Muscle layer of colon (tissue), 2 donors: ENCODE measurements around the gene TNFRSF21.
"Not testable (repeated sequence)": the region's sequence is repeated elsewhere in the genome, so short reads cannot be mapped to it uniquely, and the experiment has no call there.

Experiments used
- H3K27ac ChIP-seq: one replicate; pipeline ENCODE4 v1.7.0; 2013; ENCODE audit warnings: low read depth, mild to moderate bottlenecking, low read length, moderate library complexity
- H3K27me3 ChIP-seq, 2 donors: one replicate each; pipeline ENCODE4 v1.7.0; 2013; ENCODE audit warnings: low read length in 2 of 2, mild to moderate bottlenecking in 2 of 2; ENCODE audit not compliant: insufficient read depth in 2 of 2, control insufficient read depth in 1 of 2
- H3K36me3 ChIP-seq: one replicate; pipeline ENCODE4 v1.7.0; 2013; ENCODE audit warnings: mild to moderate bottlenecking, low read length; ENCODE audit not compliant: insufficient read depth
- H3K4me1 ChIP-seq: one replicate; pipeline ENCODE4 v1.7.0; 2013; ENCODE audit warnings: mild to moderate bottlenecking, low read length; ENCODE audit not compliant: insufficient read depth
- H3K4me3 ChIP-seq, 2 donors: one replicate each; pipeline ENCODE4 v1.7.0; 2013; ENCODE audit warnings: low read length in 2 of 2, low read depth in 1 of 2, mild to moderate bottlenecking in 1 of 2, moderate library complexity in 1 of 2
- H3K9ac ChIP-seq: one replicate; pipeline ENCODE4 v1.7.0; 2013; ENCODE audit warnings: low read length
- H3K9me3 ChIP-seq: one replicate; pipeline ENCODE4 v1.7.0; 2013; ENCODE audit warnings: mild to moderate bottlenecking, low read length
- donor health status: abdominal sarcoma.
- donor health status: Adenocarcinoma of cecum.

The TNFRSF21 gene

GRCh38 chr6:47344022-47344421, 34.3 kb upstream of the TNFRSF21 start:
- no peaks in the 10 kb centered on the region for H3K4me1 ChIP-seq
- no peaks in the 10 kb centered on the region for H3K9me3 ChIP-seq
- H3K9ac ChIP-seq = no peak overlapping the region
- no peaks in the 10 kb centered on the region for H3K36me3 ChIP-seq
- no peaks in the 10 kb centered on the region for H3K27me3 ChIP-seq
- no peak overlapping the region for H3K27ac ChIP-seq
- H3K4me3 ChIP-seq = no peak overlapping the region

- Histone ChIP-seq H3K4me3 (no peak overlapping the region), H3K27me3 (no peaks in the 10 kb centered on the region), H3K9ac (no peak overlapping the region), H3K9me3 (no peaks in the 10 kb centered on the region), H3K4me1 (no peaks in the 10 kb centered on the region), H3K36me3 (no peaks in the 10 kb centered on the region), H3K27ac (no peak overlapping the region)
Measured at GRCh38 chr6:47343600-47343999, 33.9 kb upstream of the TNFRSF21 start.

GRCh38 chr6:47342824-47343223, 33.1 kb upstream of the TNFRSF21 start:
- Histone ChIP-seq H3K4me1 (no peaks in the 10 kb centered on the region), H3K4me3 (no peak overlapping the region), H3K27ac (no peak overlapping the region), H3K36me3 (no peaks in the 10 kb centered on the region), H3K9me3 (no peaks in the 10 kb centered on the region), H3K9ac (no peak overlapping the region), H3K27me3 (no peaks in the 10 kb centered on the region)

DNA sequence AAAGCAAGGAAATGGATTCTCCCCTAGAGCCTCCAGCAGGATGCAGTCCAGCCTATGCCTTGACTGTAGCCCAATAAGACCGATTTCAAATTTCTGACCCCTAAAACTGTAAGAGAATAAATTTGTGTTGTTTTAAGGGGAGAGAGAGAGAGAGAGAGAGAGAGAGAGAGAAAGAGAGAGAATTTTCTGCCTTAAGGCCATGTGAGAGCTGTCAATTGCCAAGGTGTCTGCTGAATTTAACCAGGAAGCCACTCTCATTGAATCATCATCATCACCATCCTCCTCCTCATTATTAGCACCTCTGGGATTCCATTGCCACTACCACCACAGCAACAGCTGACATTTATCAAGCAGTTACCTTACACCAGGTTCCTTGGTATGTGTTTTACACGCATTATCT, 27.8 kb upstream of the TNFRSF21 start:
- H3K4me3 ChIP-seq = no peak overlapping the region
- no peaks in the 10 kb centered on the region for H3K9me3 ChIP-seq
- no peak overlapping the region for H3K27ac ChIP-seq
- H3K9ac ChIP-seq = no peak overlapping the region
- H3K36me3 ChIP-seq = no peaks in the 10 kb centered on the region
- no peaks in the 10 kb centered on the region for H3K27me3 ChIP-seq
- H3K4me1 ChIP-seq = no peaks in the 10 kb centered on the region

- H3K36me3 ChIP-seq = no peaks in the 10 kb centered on the region
- no peak overlapping the region for H3K4me3 ChIP-seq
- H3K9me3 ChIP-seq = no peaks in the 10 kb centered on the region
- H3K4me1 ChIP-seq = no peaks in the 10 kb centered on the region
- H3K27ac ChIP-seq = no peak overlapping the region
- no peak overlapping the region for H3K9ac ChIP-seq
- H3K27me3 ChIP-seq = no peaks in the 10 kb centered on the region
Measured at GRCh38 chr6:47336334-47336733, 26.6 kb upstream of the TNFRSF21 start.

GRCh38 chr6:47335466-47335865, 25.8 kb upstream of the TNFRSF21 start:
- Histone ChIP-seq H3K36me3 (no peaks in the 10 kb centered on the region), H3K9me3 (no peaks in the 10 kb centered on the region), H3K9ac (no peak overlapping the region), H3K27ac (no peak overlapping the region), H3K4me1 (no peaks in the 10 kb centered on the region), H3K4me3 (no peak overlapping the region), H3K27me3 (no peaks in the 10 kb centered on the region)

DNA sequence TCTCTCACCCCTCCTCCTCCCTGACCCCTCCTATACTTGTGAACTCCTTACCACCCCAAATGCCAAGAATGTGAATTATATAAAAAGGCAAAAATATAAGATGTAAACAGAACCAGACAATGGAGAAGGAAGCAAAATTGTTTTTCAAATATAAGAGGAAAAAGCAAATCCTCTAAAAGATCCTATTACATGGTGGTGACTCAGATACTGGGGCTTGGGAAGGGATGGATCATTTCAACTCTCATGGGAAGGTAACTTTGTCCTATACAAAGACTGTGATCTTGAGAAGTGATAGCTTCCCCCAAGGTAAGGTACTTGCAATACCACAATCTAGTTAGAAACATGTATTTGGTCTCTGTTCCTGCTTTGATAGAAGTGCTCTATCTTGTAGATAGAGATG, 24.6 kb upstream of the TNFRSF21 start:
- Histone ChIP-seq H3K27ac (no peak overlapping the region), H3K4me3 (no peak overlapping the region), H3K9ac (no peak overlapping the region), H3K27me3 (no peaks in the 10 kb centered on the region), H3K36me3 (no peaks in the 10 kb centered on the region), H3K9me3 (no peaks in the 10 kb centered on the region), H3K4me1 (no peaks in the 10 kb centered on the region)

- not testable (repeated sequence) for H3K9ac ChIP-seq, H3K9me3 ChIP-seq, H3K4me1 ChIP-seq, H3K27ac ChIP-seq, H3K27me3 ChIP-seq, H3K36me3 ChIP-seq, H3K4me3 ChIP-seq
Measured at GRCh38 chr6:47328606-47329005, 18.9 kb upstream of the TNFRSF21 start.

DNA sequence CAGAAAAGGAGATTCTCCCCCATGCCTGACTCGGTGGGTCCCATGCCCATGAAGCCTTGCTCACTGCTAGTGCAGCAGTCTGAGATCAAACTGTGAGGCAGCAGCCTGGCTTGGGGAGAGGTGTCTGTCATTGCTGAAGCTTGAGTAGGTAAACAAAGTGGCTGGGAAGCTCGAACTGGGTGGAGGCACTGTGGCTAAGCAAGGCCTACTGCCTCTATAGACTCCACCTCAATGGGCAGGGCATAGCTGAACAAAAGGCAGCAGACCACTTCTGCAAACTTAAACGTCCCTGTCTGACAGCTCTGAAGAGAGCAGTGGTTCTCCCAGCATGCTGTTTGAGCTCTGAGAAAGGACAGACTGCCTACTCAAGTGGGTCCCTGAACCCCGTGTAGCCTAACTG, 18.4 kb upstream of the TNFRSF21 start:
- H3K27ac ChIP-seq, H3K36me3 ChIP-seq, H3K9ac ChIP-seq, H3K27me3 ChIP-seq, H3K4me3 ChIP-seq, H3K4me1 ChIP-seq, H3K9me3 ChIP-seq: not testable (repeated sequence)

DNA sequence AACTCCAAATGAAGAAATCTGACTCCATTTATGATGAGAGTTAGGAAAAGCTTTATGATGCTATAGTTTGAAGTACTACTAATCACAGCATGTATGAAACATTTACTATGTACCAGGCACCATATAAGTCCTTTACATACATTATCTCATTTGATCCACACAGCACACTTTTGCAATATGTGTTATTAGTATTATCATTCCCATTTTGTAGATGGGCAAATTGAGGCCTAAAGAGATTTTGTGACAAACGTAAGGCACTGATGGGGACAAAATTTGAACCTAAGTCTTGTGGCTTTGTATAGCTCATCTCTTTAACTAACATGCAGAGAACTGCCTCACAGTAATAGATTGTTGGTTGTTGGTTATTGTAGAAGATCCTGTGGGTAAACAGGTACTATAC, 14.2 kb upstream of the TNFRSF21 start:
- H3K4me3 ChIP-seq = no peak overlapping the region
- H3K36me3 ChIP-seq = no peaks in the 10 kb centered on the region
- H3K9me3 ChIP-seq = no peaks in the 10 kb centered on the region
- no peaks in the 10 kb centered on the region for H3K27me3 ChIP-seq
- no peak overlapping the region for H3K9ac ChIP-seq
- H3K4me1 ChIP-seq = no peaks in the 10 kb centered on the region
- no peak overlapping the region for H3K27ac ChIP-seq

- H3K9me3 ChIP-seq = no peaks in the 10 kb centered on the region
- no peaks in the 10 kb centered on the region for H3K36me3 ChIP-seq
- H3K9ac ChIP-seq = no peak overlapping the region
- no peak overlapping the region for H3K27ac ChIP-seq
- no peak overlapping the region for H3K4me3 ChIP-seq
- H3K27me3 ChIP-seq = no peaks in the 10 kb centered on the region
- no peaks in the 10 kb centered on the region for H3K4me1 ChIP-seq
Measured at GRCh38 chr6:47323321-47323720, 13.6 kb upstream of the TNFRSF21 start.

DNA sequence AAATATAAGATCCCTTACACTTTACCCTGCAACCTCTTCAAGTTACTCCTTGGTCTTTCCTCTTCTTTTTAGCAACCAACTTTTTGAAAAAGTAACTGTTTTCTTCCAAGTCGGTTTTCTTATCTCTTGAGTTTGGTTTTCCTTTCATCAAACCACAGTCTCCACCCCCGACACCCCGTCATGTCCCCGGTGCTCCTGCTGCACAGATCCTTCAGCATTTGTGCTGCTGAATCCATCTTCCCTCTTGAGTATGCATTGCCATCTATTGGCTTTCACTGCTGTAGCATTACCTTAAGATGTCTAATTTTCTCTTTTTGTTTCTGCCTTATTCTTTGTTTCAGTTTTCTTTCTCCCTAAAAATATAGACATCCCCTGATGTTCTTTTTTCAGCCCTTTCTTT, 11.9 kb upstream of the TNFRSF21 start:
- H3K36me3 ChIP-seq = no peaks in the 10 kb centered on the region
- H3K4me3 ChIP-seq = no peak overlapping the region
- no peak overlapping the region for H3K27ac ChIP-seq
- no peaks in the 10 kb centered on the region for H3K27me3 ChIP-seq
- no peaks in the 10 kb centered on the region for H3K9me3 ChIP-seq
- H3K9ac ChIP-seq = no peak overlapping the region
- no peaks in the 10 kb centered on the region for H3K4me1 ChIP-seq
